ENCODE measurements around the gene SYTL2.
"Not testable (repeated sequence)": the region's sequence is repeated elsewhere in the genome, so short reads cannot be mapped to it uniquely, and the experiment has no call there.

Gene SYTL2

GRCh38 chr11:85810871-85811611, at the start of gene SYTL2:
Gene SYTL2 (minus strand): TSS chr11:85811141. CDS start chr11:85757725, 53,416 bp downstream.
- DNase-seq, result peak; percentile 92

GRCh38 chr11:85859541-85859940, 48.6 kb upstream of the SYTL2 start:
- not testable (repeated sequence) for DNase-seq

- no peak for DNase-seq
These were observed 46.2 kb upstream of the SYTL2 start for GRCh38 chr11:85857098-85857497.

GRCh38 chr11:85855341-85855656, 44.4 kb upstream of the SYTL2 start, which contains the start of gene CCDC83:
Gene CCDC83 (plus strand): TSS chr11:85855383. CDS start chr11:85865124, 9,741 bp downstream.
- DNase-seq, result no peak

GRCh38 chr11:85854557-85855340, 43.8 kb upstream of the SYTL2 start:
- peak; percentile 96 for DNase-seq

GRCh38 chr11:85854212-85854556, 43.2 kb upstream of the SYTL2 start:
- DNase-seq, result no peak

GRCh38 chr11:85853541-85853940, 42.6 kb upstream of the SYTL2 start:
- DNase-seq, result not testable (repeated sequence)

- not testable (repeated sequence) for DNase-seq
These were observed 41.8 kb upstream of the SYTL2 start for GRCh38 chr11:85852754-85853153.

- DNase-seq, result no peak
These were observed 37.6 kb upstream of the SYTL2 start for GRCh38 chr11:85848556-85848955.

GRCh38 chr11:85848006-85848405, 37.1 kb upstream of the SYTL2 start:
- DNase-seq, result no peak

GRCh38 chr11:85847436-85847835, 36.5 kb upstream of the SYTL2 start:
- no peak for DNase-seq

GRCh38 chr11:85845124-85845631, 34.2 kb upstream of the SYTL2 start:
- no peak for DNase-seq

GRCh38 chr11:85844439-85845123, 33.6 kb upstream of the SYTL2 start:
- DNase-seq, result no peak

GRCh38 chr11:85843929-85844328, 33.0 kb upstream of the SYTL2 start:
- no peak for DNase-seq

GRCh38 chr11:85840932-85841331, 30.0 kb upstream of the SYTL2 start:
- DNase-seq, result not testable (repeated sequence)

GRCh38 chr11:85835729-85836128, 24.8 kb upstream of the SYTL2 start:
- no peak for DNase-seq

GRCh38 chr11:85835263-85835662, 24.3 kb upstream of the SYTL2 start:
- no peak for DNase-seq

GRCh38 chr11:85831050-85831449, 20.1 kb upstream of the SYTL2 start:
- DNase-seq, result no peak

- no peak for DNase-seq
These were observed 18.2 kb upstream of the SYTL2 start for GRCh38 chr11:85829172-85829571.

- no peak for DNase-seq
These were observed 17.7 kb upstream of the SYTL2 start for GRCh38 chr11:85828640-85828978.

GRCh38 chr11:85827748-85828639, 17.1 kb upstream of the SYTL2 start:
- no peak for DNase-seq

GRCh38 chr11:85826116-85826855, 15.3 kb upstream of the SYTL2 start:
- no peak for DNase-seq
